HG03060 (cell line): ENCODE measurements around the gene ZDHHC5.

Experiments used
- ATAC-seq: cut with Tn5 transposase; IDR thresholded peaks from one replicate; pipeline ENCODE4 v1.9.1; 2021; ENCODE audit warnings: low read depth, moderate number of reproducible peaks; ENCODE audit not compliant: unreplicated experiment

Gene ZDHHC5, protein sequence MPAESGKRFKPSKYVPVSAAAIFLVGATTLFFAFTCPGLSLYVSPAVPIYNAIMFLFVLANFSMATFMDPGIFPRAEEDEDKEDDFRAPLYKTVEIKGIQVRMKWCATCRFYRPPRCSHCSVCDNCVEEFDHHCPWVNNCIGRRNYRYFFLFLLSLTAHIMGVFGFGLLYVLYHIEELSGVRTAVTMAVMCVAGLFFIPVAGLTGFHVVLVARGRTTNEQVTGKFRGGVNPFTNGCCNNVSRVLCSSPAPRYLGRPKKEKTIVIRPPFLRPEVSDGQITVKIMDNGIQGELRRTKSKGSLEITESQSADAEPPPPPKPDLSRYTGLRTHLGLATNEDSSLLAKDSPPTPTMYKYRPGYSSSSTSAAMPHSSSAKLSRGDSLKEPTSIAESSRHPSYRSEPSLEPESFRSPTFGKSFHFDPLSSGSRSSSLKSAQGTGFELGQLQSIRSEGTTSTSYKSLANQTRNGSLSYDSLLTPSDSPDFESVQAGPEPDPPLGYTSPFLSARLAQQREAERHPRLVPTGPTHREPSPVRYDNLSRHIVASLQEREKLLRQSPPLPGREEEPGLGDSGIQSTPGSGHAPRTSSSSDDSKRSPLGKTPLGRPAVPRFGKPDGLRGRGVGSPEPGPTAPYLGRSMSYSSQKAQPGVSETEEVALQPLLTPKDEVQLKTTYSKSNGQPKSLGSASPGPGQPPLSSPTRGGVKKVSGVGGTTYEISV

DNA sequence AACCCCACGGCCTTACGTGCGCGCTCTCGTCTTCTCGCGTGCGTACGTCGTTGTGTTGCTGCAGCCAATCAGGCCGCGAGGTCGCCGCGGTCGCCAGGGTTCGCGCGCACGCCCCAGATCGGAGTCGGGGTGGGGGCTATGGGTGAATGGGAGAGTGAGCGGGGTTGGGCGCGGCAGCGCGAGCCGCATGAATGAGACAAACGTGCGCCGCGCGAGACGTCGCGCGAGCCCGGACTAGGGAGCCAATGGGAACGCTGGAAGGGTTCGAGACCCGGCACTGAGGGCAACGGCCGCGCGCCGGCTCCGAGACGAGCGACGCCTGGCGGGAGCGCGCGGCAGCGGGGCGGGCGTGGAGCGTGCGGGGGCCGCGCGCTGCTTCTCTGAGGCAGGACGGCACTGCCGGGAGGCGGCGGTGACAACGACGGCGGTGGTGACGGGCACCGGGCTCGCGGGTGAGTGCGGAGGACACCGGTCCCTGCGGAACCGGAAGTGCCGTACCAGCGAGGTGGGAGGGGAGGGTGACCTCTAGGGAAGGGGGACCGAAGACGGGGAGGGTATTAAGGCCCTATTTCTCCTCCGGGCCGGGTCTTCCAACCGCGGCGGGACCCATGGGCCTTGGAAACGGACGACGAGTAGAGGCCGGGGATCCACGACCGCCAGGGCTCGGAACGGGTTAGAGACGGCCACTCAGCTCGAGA lies at the start of gene ZDHHC5:
Gene ZDHHC5 (plus strand): TSS at position 379 of the 698 bp plus-strand sequence. CDS start 4,977 bp downstream, outside the sequence.
- peak; percentile 75 for ATAC-seq

DNA sequence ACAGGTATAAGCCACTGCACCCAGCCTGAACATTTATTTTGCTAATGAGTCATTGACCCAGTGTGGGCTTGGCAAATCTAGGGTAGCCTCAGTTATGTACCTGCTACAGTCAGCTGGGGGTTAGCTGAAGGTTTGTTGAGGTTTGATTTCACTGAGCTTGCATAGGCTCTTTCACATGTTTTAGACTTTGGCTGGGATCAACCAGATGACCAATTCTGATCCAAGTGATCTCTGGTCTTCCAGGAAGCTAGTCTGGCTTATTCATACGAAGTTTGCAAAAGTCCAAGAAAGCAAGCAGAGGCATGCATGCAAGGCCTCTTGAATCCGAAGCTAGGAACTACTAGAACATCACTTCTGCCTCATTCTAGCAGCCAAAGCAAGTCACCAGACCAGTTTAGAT lies 49.5 kb upstream of the ZDHHC5 start:
- ATAC-seq, result no peak

DNA sequence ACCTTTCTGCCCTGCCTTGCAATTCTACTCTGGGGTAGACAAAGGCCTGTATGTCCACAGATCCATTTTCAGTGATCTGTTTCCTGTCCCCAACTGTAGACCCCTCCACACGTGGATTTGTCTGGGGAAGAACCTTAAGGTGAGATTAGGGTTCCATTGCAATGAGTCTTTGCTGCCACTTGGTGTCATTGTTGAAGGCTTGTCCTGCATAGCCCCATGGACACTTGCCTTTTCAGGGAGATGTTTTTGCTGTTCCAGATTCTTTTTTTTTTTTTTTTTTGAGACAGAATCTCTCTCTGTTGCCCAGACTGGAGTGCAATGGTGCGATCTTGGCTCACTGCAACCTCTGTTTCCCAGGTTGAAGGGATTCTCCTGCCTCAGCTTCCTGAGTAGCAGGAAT lies 48.6 kb upstream of the ZDHHC5 start:
- no peak for ATAC-seq

DNA sequence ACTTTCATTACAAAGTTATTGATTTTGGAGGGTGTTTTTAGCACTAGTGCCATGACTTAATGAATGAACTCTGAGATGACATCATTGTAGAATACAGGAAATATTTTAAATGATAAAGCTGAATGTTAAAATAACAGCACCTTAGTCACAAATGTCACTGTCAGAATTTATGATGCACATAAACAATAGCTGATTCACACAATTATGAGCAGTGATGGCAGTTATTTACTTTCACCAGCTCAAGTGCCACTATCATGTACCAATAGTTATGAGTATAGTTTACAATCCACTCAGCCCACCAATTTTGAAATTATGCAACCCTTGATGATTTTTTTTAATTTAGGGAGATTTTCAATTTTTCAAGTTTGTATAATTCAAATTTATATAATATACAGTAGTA lies 47.4 kb upstream of the ZDHHC5 start:
- ATAC-seq, result no peak

GRCh38 chr11:57622263-57622662 lies 45.7 kb upstream of the ZDHHC5 start:
- no peak for ATAC-seq

GRCh38 chr11:57624864-57625263 lies 43.0 kb upstream of the ZDHHC5 start:
- ATAC-seq, result no peak

DNA sequence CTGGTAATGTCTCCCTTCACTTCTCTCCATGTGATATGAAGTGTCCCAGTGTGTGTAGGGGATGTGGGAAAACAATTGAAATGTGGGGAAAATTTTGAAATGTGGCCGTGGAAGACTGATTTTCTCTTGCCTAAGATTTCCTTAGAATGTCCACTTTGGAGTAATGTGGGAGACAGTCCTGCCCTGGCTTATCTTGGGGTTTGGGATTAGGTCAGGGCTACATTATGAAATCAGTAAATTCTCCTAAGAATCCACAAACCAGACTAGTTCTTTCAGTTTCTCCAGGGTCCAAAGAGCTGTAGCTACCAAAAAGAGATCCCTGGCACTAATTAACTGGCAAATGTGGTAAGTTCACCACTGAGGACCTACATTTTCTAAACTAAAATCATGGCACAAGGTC lies 41.0 kb upstream of the ZDHHC5 start:
- no peak for ATAC-seq

- ATAC-seq, result no peak
Measured at GRCh38 chr11:57630171-57630570, 37.7 kb upstream of the ZDHHC5 start.

DNA sequence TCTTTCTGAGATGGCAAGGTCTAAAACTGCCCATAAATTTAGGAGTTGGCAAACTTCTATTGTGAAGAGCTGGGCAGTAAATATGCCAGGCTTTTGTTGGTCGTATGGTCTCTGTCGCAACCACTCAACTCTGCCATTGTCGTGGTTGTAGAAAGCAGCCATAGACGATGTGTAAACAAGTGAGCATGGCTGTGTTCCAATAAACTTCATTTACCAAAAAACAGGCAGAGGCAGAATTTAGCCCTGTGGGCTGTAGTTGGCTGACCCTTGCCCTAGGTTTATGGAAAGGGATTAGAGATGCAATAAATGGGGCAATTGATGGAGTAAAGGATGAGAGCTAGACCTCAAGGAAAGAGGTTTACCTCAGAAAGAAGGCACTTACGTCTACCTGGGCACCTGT lies 35.8 kb upstream of the ZDHHC5 start:
- no peak for ATAC-seq

DNA sequence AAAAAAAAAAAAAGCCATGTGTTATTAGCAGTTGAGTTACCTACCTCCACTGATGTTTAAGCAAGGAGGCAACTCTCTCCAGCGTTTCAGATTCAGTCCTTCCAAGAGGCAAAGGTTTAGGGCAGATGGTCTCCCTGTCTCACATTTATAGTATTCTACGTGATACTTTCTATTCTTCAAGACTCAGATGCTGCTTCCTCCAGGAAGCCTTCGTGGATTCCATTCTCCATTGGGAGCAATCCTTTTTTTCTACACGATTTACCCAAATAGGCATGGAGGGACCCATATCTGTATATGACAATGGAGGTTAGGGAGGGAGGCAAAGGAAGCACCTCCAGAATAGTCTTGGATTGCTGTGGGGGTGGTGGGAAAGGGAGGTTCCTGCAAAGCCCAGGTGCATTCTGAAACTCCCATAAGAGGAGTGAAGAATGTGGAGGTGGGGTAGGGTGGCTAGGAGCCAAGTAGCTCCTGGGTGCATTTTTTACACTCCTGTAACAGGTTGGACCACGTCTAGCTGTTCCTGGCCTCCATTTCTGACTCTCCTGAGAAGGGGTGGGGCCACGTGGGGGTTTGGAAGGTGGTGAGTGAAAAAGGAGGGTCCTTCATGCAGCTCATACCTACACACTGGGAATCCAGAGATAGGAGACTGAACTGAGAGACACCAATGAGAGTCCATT lies 34.4 kb upstream of the ZDHHC5 start:
- no peak for ATAC-seq

DNA sequence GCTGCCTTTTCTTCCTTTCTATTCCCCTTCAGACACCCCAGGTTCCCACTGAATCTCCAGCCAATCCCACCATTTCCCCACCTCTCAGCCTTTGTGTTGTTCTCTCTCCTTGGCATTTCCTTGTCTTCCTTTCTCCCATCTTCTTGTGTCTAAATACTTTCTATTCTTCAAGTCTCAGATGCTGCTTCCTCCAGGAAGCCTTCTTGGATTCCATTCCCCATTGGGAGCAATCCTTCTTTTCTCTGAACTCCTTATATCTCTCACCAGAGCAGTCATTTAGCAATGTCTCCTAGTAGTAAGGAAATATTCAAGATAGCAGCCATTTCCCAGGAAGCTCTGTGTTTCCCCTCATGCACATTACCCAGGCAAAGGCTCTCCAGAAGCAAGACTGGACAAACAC lies 33.6 kb upstream of the ZDHHC5 start:
- no peak for ATAC-seq

DNA sequence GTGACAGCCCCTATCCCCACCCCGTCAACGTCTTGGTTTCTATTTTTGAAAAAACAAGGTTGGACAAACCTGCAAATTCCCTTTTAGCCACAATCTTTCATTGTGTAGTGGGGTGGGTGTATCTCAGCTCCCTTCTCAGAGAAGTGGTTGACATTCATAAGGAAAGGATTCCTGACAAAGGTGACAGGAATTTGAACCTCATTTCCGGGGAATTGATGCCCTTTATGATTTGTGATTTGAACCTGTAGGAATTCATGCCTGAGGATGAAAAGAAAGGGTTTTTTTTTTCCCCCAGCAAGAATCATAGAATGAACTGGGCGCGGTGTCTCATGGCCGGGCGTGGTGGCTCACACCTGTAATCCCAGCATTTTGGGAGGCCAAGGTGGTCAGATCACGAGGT lies 32.7 kb upstream of the ZDHHC5 start:
- ATAC-seq, result no peak

- ATAC-seq, result no peak
Measured at GRCh38 chr11:57637626-57638004, 30.3 kb upstream of the ZDHHC5 start.

- ATAC-seq, result no peak
Measured at GRCh38 chr11:57638005-57638781, 29.7 kb upstream of the ZDHHC5 start.

DNA sequence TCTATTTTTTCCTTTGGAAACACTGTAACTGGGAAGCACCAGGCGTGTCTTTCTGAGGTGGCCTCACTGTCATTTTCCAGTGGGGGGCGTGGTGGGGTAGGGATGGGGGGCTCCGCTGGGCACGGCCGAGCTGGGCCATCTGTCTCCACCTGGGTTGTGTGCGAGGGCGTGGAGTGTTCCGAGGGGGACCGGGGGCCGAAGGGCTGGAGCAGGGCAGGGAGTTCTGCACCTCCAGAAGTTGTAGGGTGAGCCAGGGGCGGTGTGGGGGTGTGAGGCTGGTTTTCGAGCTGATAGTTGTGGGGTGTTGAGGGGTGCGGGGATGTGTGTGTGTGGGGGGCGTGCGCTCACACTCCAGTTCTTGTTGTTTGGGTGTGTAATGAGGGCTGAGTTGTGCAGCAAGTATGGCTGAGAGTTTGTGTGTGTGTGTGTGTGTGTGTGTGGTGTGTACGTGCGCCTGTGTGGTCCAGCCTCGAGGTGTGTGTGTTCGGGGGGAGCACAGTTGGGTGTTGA lies 29.0 kb upstream of the ZDHHC5 start:
- ATAC-seq, result no peak

DNA sequence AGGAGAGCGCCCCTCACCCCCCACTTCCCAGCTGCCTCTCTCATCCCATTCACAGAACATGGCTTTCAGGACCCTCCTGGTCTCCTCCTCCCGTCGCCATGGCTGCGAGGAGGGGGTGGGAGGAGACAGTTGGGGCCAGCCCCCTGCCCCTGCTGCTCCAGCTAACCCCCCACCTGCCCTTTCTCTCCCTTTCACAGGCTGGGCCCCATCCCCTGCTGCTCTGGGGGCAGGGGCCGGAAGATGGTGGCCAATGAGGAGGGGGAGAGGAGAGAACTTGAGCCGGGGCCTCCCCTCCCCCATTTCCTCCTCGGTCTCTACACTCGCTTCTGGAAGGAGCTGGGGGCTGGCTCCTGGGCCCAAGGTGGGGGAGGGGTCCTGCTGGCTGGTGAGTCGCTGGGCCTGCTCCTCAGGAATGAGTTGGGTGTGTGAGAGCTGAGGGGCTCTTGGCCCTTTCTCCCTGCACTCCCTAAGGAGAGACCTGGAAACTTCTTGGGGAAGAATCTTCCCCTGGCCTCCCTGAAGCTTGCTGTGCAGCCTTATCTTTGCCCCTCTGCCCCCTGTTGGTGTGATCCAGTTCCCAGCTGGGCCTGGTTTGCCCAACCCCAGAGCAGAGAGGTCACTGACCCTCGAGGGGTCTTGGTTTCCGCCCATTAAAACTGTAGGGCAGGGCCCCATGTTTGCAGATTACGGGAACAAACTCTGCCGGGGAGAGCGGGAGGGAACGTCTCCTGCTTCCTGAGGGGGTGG lies 28.4 kb upstream of the ZDHHC5 start:
- ATAC-seq, result no peak

DNA sequence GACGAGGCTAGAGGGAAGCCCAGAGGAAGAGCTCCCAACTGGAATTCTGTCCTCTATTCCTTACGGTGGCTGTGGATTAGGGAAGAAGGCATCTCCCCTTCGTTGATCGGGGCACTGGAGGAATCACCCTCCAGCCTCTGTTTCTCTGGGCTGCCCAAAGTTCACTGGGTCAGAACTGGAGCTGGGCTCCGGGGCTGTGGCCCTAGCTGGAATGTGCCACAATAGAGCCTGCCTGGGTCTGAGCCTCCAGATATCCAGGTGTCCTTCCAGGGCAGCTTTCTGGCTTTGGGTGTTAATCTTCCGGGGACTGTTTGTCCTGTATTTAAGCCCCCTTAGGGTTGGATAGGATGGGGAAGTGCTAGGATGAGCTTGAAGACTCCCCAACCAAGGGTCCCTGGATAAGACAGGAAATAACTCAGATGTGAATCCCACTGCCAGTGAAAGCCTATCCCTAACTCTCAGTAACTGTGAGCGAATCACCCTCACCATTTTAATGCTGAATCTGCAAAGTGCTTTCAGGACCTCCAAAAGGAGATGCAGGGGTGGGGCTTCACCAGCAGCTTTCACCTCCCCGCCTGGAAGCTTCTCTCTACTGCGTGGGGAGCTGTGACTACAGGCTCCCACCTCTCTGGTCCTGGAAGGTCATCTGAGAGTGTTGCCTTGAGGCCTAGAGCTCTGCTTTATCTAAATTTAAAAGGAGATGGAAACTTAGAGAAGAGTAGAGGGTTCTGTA lies 27.7 kb upstream of the ZDHHC5 start:
- no peak for ATAC-seq

DNA sequence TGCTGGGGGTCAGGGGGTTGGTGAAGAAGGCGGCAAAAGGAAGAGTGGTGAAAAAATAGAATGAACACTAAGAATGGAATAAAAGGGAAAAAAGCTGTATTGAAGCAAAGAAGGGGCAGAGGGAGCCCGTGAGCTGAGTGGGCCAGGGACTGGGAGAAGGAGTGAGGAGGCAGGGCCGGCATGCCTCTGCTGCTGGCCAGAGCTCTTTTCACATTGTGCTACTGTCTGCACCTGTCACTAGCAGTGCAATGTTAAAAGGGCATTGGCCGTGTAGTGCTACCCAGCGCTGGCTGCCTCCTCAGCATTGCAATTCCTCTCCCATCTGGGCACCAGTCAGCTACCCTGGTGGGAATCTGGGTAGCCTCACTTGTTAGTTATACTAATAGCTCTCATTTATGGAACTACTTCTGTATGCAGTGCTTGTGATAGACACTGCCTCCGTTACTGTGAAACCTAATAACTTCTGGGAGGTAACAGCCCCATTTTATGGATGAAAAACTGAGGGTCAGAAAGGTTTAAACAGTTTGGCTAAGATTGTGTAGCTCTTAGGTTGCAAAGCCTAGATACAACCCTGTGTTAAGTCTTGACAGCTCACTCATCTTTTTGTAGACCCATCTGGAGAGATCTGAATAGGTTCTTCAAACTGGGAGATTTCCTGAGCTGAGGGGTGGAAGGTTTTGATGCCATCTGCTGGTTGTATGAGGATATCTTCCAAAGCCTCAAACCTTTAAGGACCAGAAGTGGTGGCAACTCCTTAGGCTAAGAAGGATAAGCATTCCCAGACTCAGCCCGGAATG lies 26.7 kb upstream of the ZDHHC5 start:
- ATAC-seq, result no peak
